Ovary (tissue), 9 donors: ENCODE results near the gene WNT11. TPM values are rescaled to one million over a fixed set of nuclear protein-coding genes. Genes with fewer than 3 reads are reported as not detected.

ENCODE experiments used
- DNase-seq, 5 donors: peaks; one replicate each; pipeline ENCODE4 v3.0.0-alpha.2; 2019 to 2020
- H3K27ac ChIP-seq, 2 donors: fragments of 200-600 bp; one replicate each; pipeline versions ENCODE4 v1.5.1 to v1.8.0; 2019 to 2022
- H3K27me3 ChIP-seq: fragments of 200-600 bp; one replicate; pipeline ENCODE4 v1.8.0; 2022
- H3K36me3 ChIP-seq: fragments of 200-600 bp; sonication (generic); one replicate; pipeline ENCODE4 v1.5.1; 2019
- H3K4me1 ChIP-seq: one replicate; pipeline ENCODE4 v1.8.1; 2013; ENCODE audit warnings: mild to moderate bottlenecking, moderate library complexity; ENCODE audit not compliant: insufficient read depth
- H3K4me3 ChIP-seq: fragments of 200-600 bp; sonication (generic); one replicate; pipeline ENCODE4 v1.5.1; 2017
- H3K9me3 ChIP-seq, 2 donors: fragments of 200-600 bp in 1 of 2; sonication (generic) in 1 of 2; one replicate each; pipeline versions ENCODE4 v1.5.1 to v1.8.1; 2013 to 2019; ENCODE audit warnings: mild to moderate bottlenecking in 1 of 2, moderate library complexity in 1 of 2
- CTCF ChIP-seq, 3 donors: fragments of 450-650 bp in 2 of 3; fragments of 200-600 bp in 1 of 3; IDR thresholded peaks; one replicate each; pipeline versions ENCODE4 v1.5.1 to v1.8.0; 2016 to 2022; ENCODE audit warnings: antibody characterized with exemption in 3 of 3, mild to moderate bottlenecking in 1 of 3
- EP300 ChIP-seq: sonication (generic); formaldehyde crosslinking; IDR thresholded peaks from one replicate; pipeline ENCODE4 v1.6.1; 2017; ENCODE audit warnings: antibody characterized with exemption
- POLR2A ChIP-seq: fragments of 450-650 bp; IDR thresholded peaks from one replicate; pipeline ENCODE4 v1.6.1; 2017; ENCODE audit warnings: antibody characterized with exemption, mild to moderate bottlenecking, moderate library complexity
- WGBS, 3 donors: extraction: QIAGEN DNeasy Blood & Tissue Kit in 1 of 3; methylation state at CpG; one replicate each; pipeline versions ENCODE4 v1.1.5 to v1.1.7; 2013 to 2017; 5-methylcytosine and 5-hydroxymethylcytosine counted together
- intact Hi-C, 4 donors: fragments of 100-400 bp; cut with DNase I; formaldehyde crosslinking; loops; one replicate each; pipeline versions ENCODE4 v1.11.0 to v1.15.1; 2022 to 2023
- polyA plus RNA-seq, 2 donors: library from polyadenylated mRNA; stranded (reverse); fragments of 200-250 nt in 1 of 2; fragments of 350-450 nt in 1 of 2; fragmentation: Illumina TruSeq in 1 of 2; extraction: RNeasy Lipid Tissue Mini Kit (QIAGEN cat#74804) in 1 of 2; gene quantifications; one replicate each; pipeline ENCODE4 v1.2.3, GENCODE V29; 2013 to 2014
- total RNA-seq, 7 donors: library from RNA; depleted of rRNA in 2 of 7; stranded (reverse); fragments of >200 nt in 2 of 7; fragmentation: NEBNext Ultra II Directional in 3 of 7; extraction: Animal tissue kit (Norgen Biotek cat#: 25700) in 3 of 7; gene quantifications; one replicate each; pipeline versions ENCODE4 v1.1.0 to v1.2.4, GENCODE V29; 2016 to 2023
- donor health status: DM: no; HTN: no; CAD: no; lungs with moderate emphysema.
- donor health status: DM: no; HTN: no; CAD: no.
- donor health status: Bipolar disorder and iron deficiency.
- donor health status: DM: yes; HTN: yes; CAD: no.
- donor health status: DM: no; HTN: no; CAD: no.
- donor health status: DM: yes; HTN: yes; CAD: no.

Gene WNT11
- total and polyA plus RNA-seq, 9 donors: 1.1 to 16.4 (median 3.5) TPM

- intact Hi-C loops: no loop called here
- H3K4me3 ChIP-seq: no peak overlapping the region
- no peak overlapping the region for H3K27ac ChIP-seq
- no peaks in the 10 kb centered on the region for H3K36me3 ChIP-seq
- DNase-seq: no peak
- H3K9me3 ChIP-seq: no peaks in the 10 kb centered on the region
- 85 to 92% (median 88%) methylated on average over 12 to 13 of the region's 13 CpGs for WGBS, 3 donors
- no peak for TF ChIP-seq CTCF (IDR thresholded peaks at IDR 0.05)
- no peak for TF ChIP-seq EP300
- TF ChIP-seq POLR2A: no peak
- H3K4me1 ChIP-seq: no peaks in the 10 kb centered on the region
- H3K27me3 ChIP-seq: no peaks in the 10 kb centered on the region
These were observed 27.2 kb downstream of the WNT11 start for GRCh38 chr11:76179147-76179546.

- no peaks in the 10 kb centered on the region for H3K4me1 ChIP-seq
- H3K9me3 ChIP-seq: no peaks in the 10 kb centered on the region
- WGBS, 3 donors: 87 to 97% (median 92%) methylated on average over 6 of the region's 6 CpGs
- no peak for DNase-seq
- no peaks in the 10 kb centered on the region for H3K36me3 ChIP-seq
- no peak overlapping the region for H3K27ac ChIP-seq
- TF ChIP-seq POLR2A (no peak), CTCF (IDR thresholded peaks at IDR 0.05) (no peak), EP300 (no peak)
- intact Hi-C loops: no loop called here
- H3K27me3 ChIP-seq: no peaks in the 10 kb centered on the region
- H3K4me3 ChIP-seq: no peak overlapping the region
These were observed 29.0 kb downstream of the WNT11 start for GRCh38 chr11:76177250-76177686.

- Histone ChIP-seq H3K27me3 (no peaks in the 10 kb centered on the region), H3K4me1 (no peaks in the 10 kb centered on the region), H3K27ac (no peak overlapping the region), H3K9me3 (no peaks in the 10 kb centered on the region), H3K4me3 (no peak overlapping the region), H3K36me3 (no peaks in the 10 kb centered on the region)
- intact Hi-C loops: no loop called here
- no peak for DNase-seq
- WGBS, 3 donors: 80 to 93% (median 87%) methylated on average over 9 of the region's 9 CpGs
- TF ChIP-seq POLR2A (no peak), CTCF (IDR thresholded peaks at IDR 0.05) (no peak), EP300 (no peak)
These were observed 29.8 kb downstream of the WNT11 start for GRCh38 chr11:76176463-76176862.

- WGBS, 3 donors: 12 to 58% (median 24%) methylated on average over 4 of the region's 4 CpGs
- TF ChIP-seq EP300 (no peak), CTCF (IDR thresholded peaks at IDR 0.05) (no peak), POLR2A (no peak)
- H3K27me3 ChIP-seq: no peaks in the 10 kb centered on the region
- H3K4me3 ChIP-seq: no peak overlapping the region
- intact Hi-C loops: no loop called here
- DNase-seq: no peak
- no peaks in the 10 kb centered on the region for H3K9me3 ChIP-seq
- no peaks in the 10 kb centered on the region for H3K36me3 ChIP-seq
- no peak overlapping the region for H3K27ac ChIP-seq
- H3K4me1 ChIP-seq: no peaks in the 10 kb centered on the region
These were observed 30.5 kb downstream of the WNT11 start for GRCh38 chr11:76175783-76176182.

- Histone ChIP-seq H3K4me1 (no peaks in the 10 kb centered on the region), H3K36me3 (no peaks in the 10 kb centered on the region), H3K27ac (no peak overlapping the region), H3K4me3 (no peak overlapping the region), H3K9me3 (no peaks in the 10 kb centered on the region), H3K27me3 (no peaks in the 10 kb centered on the region)
- intact Hi-C loops: no loop called here
- DNase-seq: no peak
- 96 to 98% (median 96%) methylated on average over 5 of the region's 5 CpGs for WGBS, 3 donors
- no peak for TF ChIP-seq POLR2A
- TF ChIP-seq CTCF (IDR thresholded peaks at IDR 0.05): no peak
- no peak for TF ChIP-seq EP300
These were observed 32.0 kb downstream of the WNT11 start for GRCh38 chr11:76174330-76174729.
